SK-N-MC (cell line): Measurements from ENCODE around the gene KCNJ5.

Experiments used
- EZH2 ChIP-seq: fragments of 200-600 bp; sonication (generic); IDR thresholded peaks from one replicate; pipeline ENCODE4 v1.6.1; 2017; ENCODE audit warnings: antibody characterized with exemption
- FOXP2 ChIP-seq: optimal IDR thresholded peaks from 2 replicates; pipeline ENCODE3; 2011; ENCODE audit warnings: mild to moderate bottlenecking, moderate library complexity; ENCODE audit not compliant: insufficient read depth; ENCODE audit errors: extremely low read length, control extremely low read depth
- POLR2AphosphoS5 ChIP-seq: IDR thresholded peaks from 2 replicates; pipeline ENCODE4 v1.6.1; 2012; ENCODE audit warnings: mild to moderate bottlenecking, low read depth, low read length, borderline replicate concordance

DNA sequence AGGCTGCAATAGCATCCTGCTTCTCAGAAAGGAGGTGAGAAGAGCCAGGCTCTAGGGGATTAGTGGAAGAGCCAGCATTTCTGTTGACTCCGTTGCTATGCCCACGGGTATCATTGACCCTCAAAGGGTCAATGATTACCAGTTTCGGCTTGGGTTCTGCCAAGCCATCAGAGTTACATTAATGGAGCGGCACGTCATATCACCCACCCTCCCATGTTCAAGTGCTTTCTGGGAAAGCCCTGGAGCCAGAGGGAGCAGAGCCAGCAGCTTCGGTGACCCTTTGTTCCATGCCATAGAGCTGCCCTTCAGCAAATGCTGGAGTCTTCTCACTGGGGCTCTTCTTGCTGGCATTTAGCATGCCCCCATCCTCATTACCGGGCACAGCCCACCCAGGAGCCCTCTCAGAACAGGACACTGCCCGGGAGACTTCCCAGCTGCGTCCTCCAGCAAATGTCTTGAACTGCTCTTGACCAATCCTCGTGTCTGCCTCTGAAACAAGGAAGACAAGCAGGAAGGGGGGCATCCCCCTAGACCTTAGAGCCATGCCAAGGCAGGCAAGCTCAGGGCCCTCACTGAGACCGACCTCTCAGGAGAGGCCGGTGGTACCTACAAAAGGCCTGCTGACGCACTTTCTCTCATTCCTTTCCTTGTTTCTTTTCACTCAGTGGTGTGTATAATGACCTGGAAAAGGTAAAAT lies 38.7 kb upstream of the KCNJ5 start:
- TF ChIP-seq POLR2AphosphoS5: no peak
- TF ChIP-seq EZH2: no peak
- TF ChIP-seq FOXP2: no peak
